ENCODE data around the gene TSEN15. TPM values are rescaled to one million over a fixed set of nuclear protein-coding genes. Genes with fewer than 3 reads are reported as not detected.

TSEN15 gene
- total and polyA plus RNA-seq, 2 of the 8 experiments (the other 6 are each of a cell fraction or from before 2014, with no cell fraction given), result 23.4 to 31.4 TPM

GRCh38 chr1:184010788-184011187 is 40.7 kb upstream of the TSEN15 start:
- Histone ChIP-seq H3K79me1 (ENCODE audit: low read depth, low read length) (no peaks in the 10 kb centered on the region), H2BK120ac (replicated peaks; ENCODE audit: low read depth, low read length) (no peak overlapping the region), H3K9ac (replicated peaks in 1 of 4; ENCODE audit: extremely low read depth in 1 of 4, low read depth in 3 of 4, low read length in 3 of 4) (no peak overlapping the region), H3K4ac (replicated peaks; ENCODE audit: insufficient read length, low read depth, low read length) (no peak overlapping the region), H3K23me2 (ENCODE audit: low read depth, low read length) (no peaks in the 10 kb centered on the region), H2BK20ac (ENCODE audit: low read length) (no peak overlapping the region), H4K91ac (replicated peaks; ENCODE audit: insufficient read length, low read length) (no peak overlapping the region), H3K36me3 (ENCODE audit: control insufficient read depth in 2 of 4, insufficient read depth in 4 of 4, low read length in 3 of 4) (peaks cover 0 to 4% (median 0%) of the 10 kb centered on the region in 4 experiments; a peak in 1 of 8 replicates), H2BK5ac (ENCODE audit: low read depth, low read length) (no peak overlapping the region), H2BK12ac (ENCODE audit: low read depth, low read length) (no peak overlapping the region), H3K27ac (ENCODE audit: low read depth, low read length) (no peak overlapping the region), H4K8ac (ENCODE audit: extremely low read depth, insufficient read depth, low read length) (no peak overlapping the region), H3K18ac (ENCODE audit: extremely low read depth, low read length) (no peak overlapping the region), H4K5ac (ENCODE audit: insufficient read length, low read depth, low read length) (no peak overlapping the region), H2AFZ (ENCODE audit: low read length) (no peak overlapping the region), H3K4me1 (replicated peaks in 1 of 4; ENCODE audit: control insufficient read depth in 3 of 4, insufficient read depth in 4 of 4, low read length in 3 of 4) (no peaks in the 10 kb centered on the region), H4K20me1 (replicated peaks in 1 of 2; ENCODE audit: control insufficient read depth in 1 of 2, insufficient read depth in 2 of 2, low read length in 2 of 2) (no peaks in the 10 kb centered on the region), H3K4me2 (ENCODE audit: insufficient read depth in 1 of 2, low read depth in 2 of 2, low read length in 2 of 2) (no peak overlapping the region), H3K9me3 (ENCODE audit: insufficient read depth in 2 of 2, low read depth in 1 of 2, low read length in 1 of 2) (no peaks in the 10 kb centered on the region; a peak in 1 of 4 replicates), H3K56ac (replicated peaks; ENCODE audit: insufficient read length, low read depth, low read length) (no peak overlapping the region), H3K79me2 (ENCODE audit: control insufficient read depth in 1 of 2, insufficient read depth in 2 of 2, low read length in 2 of 2) (no peaks in the 10 kb centered on the region), H3K14ac (ENCODE audit: insufficient read length) (no peak overlapping the region), H3K23ac (ENCODE audit: insufficient read length) (no peak overlapping the region), H3K4me3 (ENCODE audit: extremely low read depth in 1 of 4, insufficient read depth in 2 of 4, low read depth in 3 of 4, low read length in 4 of 4) (no peak overlapping the region), H2BK15ac (ENCODE audit: low read length) (no peak overlapping the region), H3K27me3 (replicated peaks in 1 of 4; ENCODE audit: control insufficient read depth in 3 of 4, extremely low read depth in 1 of 4, insufficient read depth in 3 of 4, low read length in 3 of 4) (no peaks in the 10 kb centered on the region), H2AK5ac (ENCODE audit: low read depth, low read length) (no peak overlapping the region)
- POLR2A ChIA-PET (ENCODE audit: partially characterized antibody), result no interaction called here
- WGBS, 2 experiments (ENCODE audit: extremely low coverage in 1 of 2, insufficient coverage in 1 of 2, insufficient read length in 1 of 2, insufficient replicate concordance in 2 of 2, low coverage in 1 of 2, low lambda C conversion rate in 2 of 2, missing lambda C conversion rate in 1 of 2), result 77% methylated on average over 2 of the region's 2 CpGs; no CpG with 5 or more reads in 1 of the 2 experiments
- TF ChIP-seq FOSL1 (IDR thresholded peaks at IDR 0.05; ENCODE audit: insufficient read depth, low read depth, low read length), result no peak
- no peak for TF ChIP-seq PHF8 (conservative IDR thresholded peaks at IDR 0.05; ENCODE audit: low read depth, low read length)
- TF ChIP-seq MAFK (IDR thresholded peaks at IDR 0.05; ENCODE audit: low read depth, low read length), result no peak
- TF ChIP-seq RAD21 (IDR thresholded peaks at IDR 0.05 in 1 of 2, conservative IDR thresholded peaks at IDR 0.05 in 1 of 2; ENCODE audit: low read depth in 2 of 2, low read length in 2 of 2), result peak in 1 of 2 experiments; percentile 13; a peak in 1 of 4 replicates
- no peak for TF ChIP-seq RXRA (IDR thresholded peaks at IDR 0.05; ENCODE audit: insufficient read depth, low read depth, low read length)
- no peak for TF ChIP-seq SIX5 (IDR thresholded peaks at IDR 0.05; ENCODE audit: low read depth, low read length)
- no peak for FAIRE-seq
- DNase-seq (ENCODE audit: low read depth in 1 of 2, low spot score in 2 of 2), result no peak
- CTCF ChIA-PET (ENCODE audit: partially characterized antibody), result interaction anchor here (0.6 to 1.9 kb wide), 3 partner anchors 8 to 111 kb away, joined by 3 to 6 read pairs (median 3); no protein-coding TSS in a partner anchor

Measured in H1 (cell line).